ENCODE results near the gene IDH3G.

IDH3G gene

GRCh38 chrX:153778684-153779101 is 15.5 kb downstream of the IDH3G start:
- Histone ChIP-seq H3K27ac (no peak overlapping the region), H3K36me3 (ENCODE audit: insufficient read depth) (no peaks in the 10 kb centered on the region), H4K20me1 (ENCODE audit: insufficient read depth) (no peaks in the 10 kb centered on the region), H3K79me2 (ENCODE audit: insufficient read depth, low read depth) (no peaks in the 10 kb centered on the region), H3K4me2 (no peak overlapping the region), H2AFZ (ENCODE audit: low read depth) (no peak overlapping the region), H3K9ac (no peak overlapping the region), H3K27me3 (ENCODE audit: insufficient read depth, low read depth) (peaks cover 6% of the 10 kb centered on the region; the same call in 1 of the 2 replicates), H3K4me3 (IDR thresholded peaks at IDR 0.05; ENCODE audit: insufficient read depth, low read depth, low read length) (no peak overlapping the region), H3K4me1 (ENCODE audit: low read depth, poor library complexity, severe bottlenecking) (no peaks in the 10 kb centered on the region)
- TF ChIP-seq, protein P1, sequence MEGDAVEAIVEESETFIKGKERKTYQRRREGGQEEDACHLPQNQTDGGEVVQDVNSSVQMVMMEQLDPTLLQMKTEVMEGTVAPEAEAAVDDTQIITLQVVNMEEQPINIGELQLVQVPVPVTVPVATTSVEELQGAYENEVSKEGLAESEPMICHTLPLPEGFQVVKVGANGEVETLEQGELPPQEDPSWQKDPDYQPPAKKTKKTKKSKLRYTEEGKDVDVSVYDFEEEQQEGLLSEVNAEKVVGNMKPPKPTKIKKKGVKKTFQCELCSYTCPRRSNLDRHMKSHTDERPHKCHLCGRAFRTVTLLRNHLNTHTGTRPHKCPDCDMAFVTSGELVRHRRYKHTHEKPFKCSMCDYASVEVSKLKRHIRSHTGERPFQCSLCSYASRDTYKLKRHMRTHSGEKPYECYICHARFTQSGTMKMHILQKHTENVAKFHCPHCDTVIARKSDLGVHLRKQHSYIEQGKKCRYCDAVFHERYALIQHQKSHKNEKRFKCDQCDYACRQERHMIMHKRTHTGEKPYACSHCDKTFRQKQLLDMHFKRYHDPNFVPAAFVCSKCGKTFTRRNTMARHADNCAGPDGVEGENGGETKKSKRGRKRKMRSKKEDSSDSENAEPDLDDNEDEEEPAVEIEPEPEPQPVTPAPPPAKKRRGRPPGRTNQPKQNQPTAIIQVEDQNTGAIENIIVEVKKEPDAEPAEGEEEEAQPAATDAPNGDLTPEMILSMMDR (conservative IDR thresholded peaks at IDR 0.05; ENCODE audit: low read depth, low read length): no peak

- TF ChIP-seq, protein P1 (conservative IDR thresholded peaks at IDR 0.05; ENCODE audit: low read depth, low read length): no peak
- Histone ChIP-seq H3K27me3 (ENCODE audit: insufficient read depth, low read depth) (peaks cover 6% of the 10 kb centered on the region; the same call in 1 of the 2 replicates), H3K4me2 (no peak overlapping the region), H3K9ac (no peak overlapping the region), H3K36me3 (ENCODE audit: insufficient read depth) (no peaks in the 10 kb centered on the region), H4K20me1 (ENCODE audit: insufficient read depth) (no peaks in the 10 kb centered on the region), H3K4me3 (IDR thresholded peaks at IDR 0.05; ENCODE audit: insufficient read depth, low read depth, low read length) (no peak overlapping the region), H3K4me1 (ENCODE audit: low read depth, poor library complexity, severe bottlenecking) (no peaks in the 10 kb centered on the region), H2AFZ (ENCODE audit: low read depth) (no peak overlapping the region), H3K27ac (no peak overlapping the region), H3K79me2 (ENCODE audit: insufficient read depth, low read depth) (no peaks in the 10 kb centered on the region)
Measured at GRCh38 chrX:153778181-153778580, 16.0 kb downstream of the IDH3G start.

GRCh38 chrX:153777261-153778090 is 16.7 kb downstream of the IDH3G start:
- Histone ChIP-seq H3K27me3 (ENCODE audit: insufficient read depth, low read depth) (peaks cover 6% of the 10 kb centered on the region; the same call in 1 of the 2 replicates), H3K79me2 (ENCODE audit: insufficient read depth, low read depth) (no peaks in the 10 kb centered on the region), H2AFZ (ENCODE audit: low read depth) (no peak overlapping the region), H3K4me2 (no peak overlapping the region), H3K4me1 (ENCODE audit: low read depth, poor library complexity, severe bottlenecking) (no peaks in the 10 kb centered on the region), H3K36me3 (ENCODE audit: insufficient read depth) (no peaks in the 10 kb centered on the region), H4K20me1 (ENCODE audit: insufficient read depth) (no peaks in the 10 kb centered on the region), H3K27ac (no peak overlapping the region), H3K9ac (no peak overlapping the region), H3K4me3 (IDR thresholded peaks at IDR 0.05; ENCODE audit: insufficient read depth, low read depth, low read length) (no peak overlapping the region)
- TF ChIP-seq, protein P1 (conservative IDR thresholded peaks at IDR 0.05; ENCODE audit: low read depth, low read length): no peak

GRCh38 chrX:153776611-153777045 is 17.5 kb downstream of the IDH3G start:
- Histone ChIP-seq H3K4me3 (IDR thresholded peaks at IDR 0.05; ENCODE audit: insufficient read depth, low read depth, low read length) (no peak overlapping the region), H2AFZ (ENCODE audit: low read depth) (no peak overlapping the region), H3K4me1 (ENCODE audit: low read depth, poor library complexity, severe bottlenecking) (no peaks in the 10 kb centered on the region), H3K27me3 (ENCODE audit: insufficient read depth, low read depth) (peaks cover 6% of the 10 kb centered on the region; the same call in 1 of the 2 replicates), H4K20me1 (ENCODE audit: insufficient read depth) (no peaks in the 10 kb centered on the region), H3K9ac (no peak overlapping the region), H3K36me3 (ENCODE audit: insufficient read depth) (no peaks in the 10 kb centered on the region), H3K79me2 (ENCODE audit: insufficient read depth, low read depth) (no peaks in the 10 kb centered on the region), H3K27ac (no peak overlapping the region), H3K4me2 (no peak overlapping the region)
- TF ChIP-seq, protein P1 (conservative IDR thresholded peaks at IDR 0.05; ENCODE audit: low read depth, low read length): no peak

All from KMS-11 (cell line).